Measurements from ENCODE around the gene KLHDC7B.

DNA sequence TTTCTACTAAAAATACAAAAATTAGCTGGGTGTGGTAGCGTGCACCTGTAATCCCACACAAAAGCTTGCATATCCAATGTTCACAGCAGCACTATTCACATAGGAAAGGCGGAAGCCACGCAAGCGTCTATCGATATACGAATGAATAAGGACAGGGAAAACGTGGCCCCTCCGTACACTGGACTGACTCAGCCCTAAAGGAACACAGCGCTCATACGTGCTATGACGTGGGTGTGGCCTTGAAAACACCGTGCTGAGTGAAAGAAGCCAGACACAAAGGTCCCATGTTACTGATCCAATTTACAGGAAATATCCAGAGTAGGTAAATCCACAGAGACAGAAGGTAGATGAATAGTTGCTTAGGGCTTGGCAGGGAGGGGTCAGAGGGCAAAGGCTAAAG lies 45.2 kb upstream of the KLHDC7B start:
- TF ChIP-seq CTCF (conservative IDR thresholded peaks at IDR 0.05; ENCODE audit: low read length) (no peak), EZH2phosphoT487 (IDR thresholded peaks at IDR 0.05; ENCODE audit: borderline replicate concordance) (no peak)

Data from Loucy (cell line).